Suprapubic skin (tissue), 4 donors: ENCODE data around the gene CD40LG. TPM values are rescaled to one million over a fixed set of nuclear protein-coding genes. Genes with fewer than 3 reads are reported as not detected.

Source experiments
- DNase-seq, 2 donors: peaks; one replicate each; pipeline ENCODE4 v3.0.0-alpha.2; 2019; ENCODE audit warnings: low spot score in 2 of 2
- H3K27ac ChIP-seq: fragments of 200-600 bp; sonication (generic); one replicate; pipeline ENCODE4 v1.5.1; 2019
- H3K27me3 ChIP-seq: fragments of 200-600 bp; sonication (generic); one replicate; pipeline ENCODE4 v1.5.1; 2019
- H3K36me3 ChIP-seq: fragments of 200-600 bp; sonication (generic); one replicate; pipeline ENCODE4 v1.5.1; 2019
- H3K4me1 ChIP-seq: fragments of 200-600 bp; sonication (generic); one replicate; pipeline ENCODE4 v1.5.1; 2019
- H3K4me3 ChIP-seq: fragments of 200-600 bp; sonication (generic); one replicate; pipeline ENCODE4 v1.5.1; 2019; ENCODE audit warnings: mild to moderate bottlenecking
- H3K9me3 ChIP-seq: fragments of 200-600 bp; sonication (generic); one replicate; pipeline ENCODE4 v1.5.1; 2019
- CTCF ChIP-seq, 2 donors: fragments of 200-600 bp in 1 of 2; fragments of 450-650 bp in 1 of 2; sonication (generic) in 1 of 2; IDR thresholded peaks; one replicate each; pipeline ENCODE4 v1.5.1; 2016 to 2019; ENCODE audit warnings: antibody characterized with exemption in 2 of 2, mild to moderate bottlenecking in 1 of 2, moderate library complexity in 1 of 2
- EP300 ChIP-seq: sonication (generic); formaldehyde crosslinking; IDR thresholded peaks from one replicate; pipeline ENCODE4 v1.6.1; 2017; ENCODE audit warnings: antibody characterized with exemption
- POLR2A ChIP-seq, 2 donors: fragments of 450-650 bp; IDR thresholded peaks; one replicate each; pipeline ENCODE4 v1.6.1; 2017; ENCODE audit warnings: antibody characterized with exemption in 2 of 2, mild to moderate bottlenecking in 2 of 2, moderate library complexity in 2 of 2
- POLR2AphosphoS5 ChIP-seq, 3 donors: sonication (generic); formaldehyde crosslinking; IDR thresholded peaks; one replicate each; pipeline ENCODE4 v1.6.1; 2017; ENCODE audit warnings: antibody characterized with exemption in 3 of 3
- WGBS: methylation state at CpG from one replicate; pipeline ENCODE4 v1.1.5; 2018; 5-methylcytosine and 5-hydroxymethylcytosine counted together
- total RNA-seq, 4 donors: library from RNA; depleted of rRNA; stranded (reverse); fragments of >200 nt; gene quantifications; one replicate each; pipeline ENCODE4 v1.1.0, GENCODE V29; 2016

CD40LG gene
- total RNA-seq, 4 donors from 2014 or later = not detected

DNA sequence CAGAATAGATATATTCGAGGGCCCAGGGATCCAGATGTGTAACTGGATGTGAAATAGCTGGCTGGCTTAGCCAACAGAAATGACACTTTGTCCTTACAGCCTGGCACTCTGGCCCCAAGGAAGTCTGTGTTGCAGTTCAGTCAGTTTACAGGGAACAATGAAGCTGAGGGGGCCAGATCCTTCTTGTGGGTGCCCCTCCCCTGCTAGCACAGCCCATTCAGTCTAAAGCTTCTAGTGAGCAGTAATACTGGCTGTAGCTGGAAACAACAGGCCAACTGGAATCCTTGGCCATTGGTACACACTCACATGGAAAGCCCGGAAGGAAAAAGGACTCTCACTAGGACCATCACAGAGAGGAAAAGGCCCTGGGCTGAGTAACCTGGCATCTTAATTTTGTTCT, 22.7 kb upstream of the CD40LG start:
- no peaks in the 10 kb centered on the region for H3K36me3 ChIP-seq
- H3K4me1 ChIP-seq = no peaks in the 10 kb centered on the region
- H3K27ac ChIP-seq = no peak overlapping the region
- DNase-seq = no peak
- WGBS = 76% methylated on average over 2 of the region's 2 CpGs
- H3K27me3 ChIP-seq = no peaks in the 10 kb centered on the region
- no peaks in the 10 kb centered on the region for H3K9me3 ChIP-seq
- H3K4me3 ChIP-seq = no peak overlapping the region
- TF ChIP-seq POLR2AphosphoS5 (IDR thresholded peaks at IDR 0.05) (no peak), CTCF (IDR thresholded peaks at IDR 0.05) (no peak), EP300 (no peak), POLR2A (IDR thresholded peaks at IDR 0.05) (no peak)

- no peak for DNase-seq
- WGBS = 44% methylated on average over 2 of the region's 2 CpGs
- Histone ChIP-seq H3K4me1 (no peaks in the 10 kb centered on the region), H3K36me3 (no peaks in the 10 kb centered on the region), H3K27me3 (no peaks in the 10 kb centered on the region), H3K4me3 (no peak overlapping the region), H3K27ac (no peak overlapping the region), H3K9me3 (no peaks in the 10 kb centered on the region)
- no peak for TF ChIP-seq POLR2AphosphoS5 (IDR thresholded peaks at IDR 0.05)
Measured at GRCh38 chrX:136626237-136626636, 21.7 kb upstream of the CD40LG start.

DNA sequence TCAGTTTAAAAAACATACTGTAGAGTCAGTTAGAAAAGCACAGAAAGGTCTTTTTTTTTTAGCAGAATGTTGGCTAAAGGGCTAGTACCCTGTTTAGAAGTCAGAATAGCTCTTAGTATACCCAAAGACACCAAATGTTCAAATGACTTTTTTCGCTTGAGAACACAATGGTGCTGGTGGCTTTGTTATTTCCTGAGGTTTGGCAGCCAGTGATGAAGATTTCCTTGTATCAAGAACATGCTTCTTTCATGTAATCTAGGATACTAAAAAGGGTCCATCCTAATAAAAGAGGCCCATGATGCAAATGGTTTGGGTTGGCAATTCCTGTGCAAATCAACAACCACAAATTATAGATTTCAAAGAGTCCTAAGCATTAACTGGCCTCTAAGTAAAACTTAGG, 21.1 kb upstream of the CD40LG start:
- no peaks in the 10 kb centered on the region for H3K36me3 ChIP-seq
- 79% methylated on average over 1 of the region's 1 CpG for WGBS
- no peak for TF ChIP-seq POLR2AphosphoS5 (IDR thresholded peaks at IDR 0.05)
- no peak for TF ChIP-seq CTCF (IDR thresholded peaks at IDR 0.05)
- TF ChIP-seq POLR2A (IDR thresholded peaks at IDR 0.05) = no peak
- TF ChIP-seq EP300 = no peak
- H3K4me1 ChIP-seq = no peaks in the 10 kb centered on the region
- H3K27ac ChIP-seq = no peak overlapping the region
- DNase-seq = no peak
- no peaks in the 10 kb centered on the region for H3K27me3 ChIP-seq
- no peaks in the 10 kb centered on the region for H3K9me3 ChIP-seq
- H3K4me3 ChIP-seq = no peak overlapping the region

DNA sequence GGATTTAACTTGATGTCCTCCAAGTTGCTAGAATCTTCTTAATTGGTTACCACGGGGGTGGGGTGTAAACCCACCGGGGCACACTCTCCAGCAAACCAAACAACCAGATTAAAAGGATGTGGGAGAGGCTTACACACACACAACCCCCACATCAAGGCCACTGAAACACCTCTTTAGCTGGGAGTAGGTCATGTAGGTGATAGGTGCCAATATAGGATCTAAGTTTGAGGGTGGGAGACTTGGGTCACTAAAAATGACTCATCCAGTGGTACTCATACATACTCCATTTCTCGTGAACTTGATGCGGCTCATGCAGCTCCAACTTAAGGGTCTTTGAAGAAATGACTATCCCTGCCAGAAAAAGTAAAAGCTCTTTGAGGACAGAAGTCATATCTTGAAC, 20.5 kb upstream of the CD40LG start:
- Histone ChIP-seq H3K27me3 (no peaks in the 10 kb centered on the region), H3K36me3 (no peaks in the 10 kb centered on the region), H3K27ac (no peak overlapping the region), H3K4me3 (no peak overlapping the region), H3K4me1 (no peaks in the 10 kb centered on the region), H3K9me3 (no peaks in the 10 kb centered on the region)
- DNase-seq = no peak
- 80% methylated on average over 4 of the region's 4 CpGs for WGBS
- no peak for TF ChIP-seq POLR2AphosphoS5 (IDR thresholded peaks at IDR 0.05)
- no peak for TF ChIP-seq EP300
- no peak for TF ChIP-seq POLR2A (IDR thresholded peaks at IDR 0.05)
- TF ChIP-seq CTCF (IDR thresholded peaks at IDR 0.05) = no peak

DNA sequence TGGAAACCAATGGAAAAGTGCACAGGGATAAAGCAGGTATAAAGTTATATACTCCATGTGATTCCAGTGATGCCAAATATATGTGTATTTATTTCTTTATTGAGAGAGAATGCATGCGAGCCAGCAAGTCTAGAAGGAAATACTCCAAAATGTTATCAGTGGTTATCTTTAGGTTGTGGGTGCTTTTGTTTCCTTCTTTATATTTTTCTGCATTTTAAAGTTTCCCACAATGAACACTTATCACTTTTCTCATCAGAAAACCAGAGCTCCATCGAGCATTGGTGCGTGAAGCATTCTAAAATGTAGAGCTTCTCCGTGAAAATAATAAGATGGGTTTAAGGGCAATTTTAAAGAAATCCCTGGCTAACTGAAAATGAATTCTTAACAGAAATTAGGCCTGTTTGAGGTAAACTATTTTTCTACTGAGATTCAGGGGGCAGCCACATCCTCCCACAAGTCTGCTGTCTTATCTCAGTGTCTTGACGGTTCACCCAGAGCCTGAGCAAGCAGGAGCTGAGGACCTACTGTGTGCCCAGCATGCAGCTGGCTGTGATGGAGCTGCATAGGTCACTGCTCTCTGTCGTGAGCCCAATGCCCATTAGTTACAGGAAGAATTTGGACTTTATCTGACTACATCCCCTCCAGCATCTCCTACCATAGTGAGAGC, 18.7 kb upstream of the CD40LG start:
- Histone ChIP-seq H3K4me1 (no peaks in the 10 kb centered on the region), H3K4me3 (no peak overlapping the region), H3K36me3 (no peaks in the 10 kb centered on the region), H3K9me3 (no peaks in the 10 kb centered on the region), H3K27me3 (no peaks in the 10 kb centered on the region), H3K27ac (no peak overlapping the region)
- 61% methylated on average over 6 of the region's 6 CpGs for WGBS
- no peak for DNase-seq
- TF ChIP-seq CTCF (IDR thresholded peaks at IDR 0.05) = no peak
- no peak for TF ChIP-seq POLR2A (IDR thresholded peaks at IDR 0.05)
- no peak for TF ChIP-seq EP300
- no peak for TF ChIP-seq POLR2AphosphoS5 (IDR thresholded peaks at IDR 0.05)

GRCh38 chrX:136630881-136631280, 17.1 kb upstream of the CD40LG start:
- H3K4me1 ChIP-seq = no peaks in the 10 kb centered on the region
- TF ChIP-seq CTCF (IDR thresholded peaks at IDR 0.05) (no peak), EP300 (no peak), POLR2AphosphoS5 (IDR thresholded peaks at IDR 0.05) (no peak), POLR2A (IDR thresholded peaks at IDR 0.05) (no peak)
- WGBS = 50% methylated on average over 1 of the region's 1 CpG

More at GRCh38 chrX:136630881-136631280, 17.1 kb upstream of the CD40LG start:
- no peak for DNase-seq
- no peak overlapping the region for H3K4me3 ChIP-seq
- H3K27me3 ChIP-seq = no peaks in the 10 kb centered on the region
- H3K27ac ChIP-seq = no peak overlapping the region
- H3K9me3 ChIP-seq = no peaks in the 10 kb centered on the region
- no peaks in the 10 kb centered on the region for H3K36me3 ChIP-seq
